Umbilical cord (tissue), 2 donors: ENCODE measurements around the gene CCNL1. TPM values are rescaled to one million over a fixed set of nuclear protein-coding genes. Genes with fewer than 3 reads are reported as not detected.
"Not testable (repeated sequence)": the region's sequence is repeated elsewhere in the genome, so short reads cannot be mapped to it uniquely, and the experiment has no call there.

ENCODE experiments used
- DNase-seq: peaks from one replicate; pipeline ENCODE4 v3.0.0-alpha.2; 2015; ENCODE audit warnings: low spot score
- total RNA-seq: library from RNA; depleted of rRNA; stranded (reverse); fragments of >200 nt; gene quantifications from one replicate; pipeline ENCODE4 v1.2.3, GENCODE V29; 2014; ENCODE audit warnings: low replicate concordance; ENCODE audit not compliant: insufficient read depth

Gene CCNL1
- 505 TPM for total RNA-seq

GRCh38 chr3:157159762-157160657, at the start of gene CCNL1:
Gene CCNL1, minus strand, starts transcription at chr3:157160147. Its CDS starts 53 bp downstream, at chr3:157160094.
- peak; percentile 98 for DNase-seq

- peak; percentile 7 for DNase-seq
Observed at GRCh38 chr3:157204880-157205279, 44.9 kb upstream of the CCNL1 start.

- DNase-seq: peak; percentile 62
Observed at GRCh38 chr3:157204431-157204830, 44.5 kb upstream of the CCNL1 start.

GRCh38 chr3:157201648-157202278, 41.8 kb upstream of the CCNL1 start:
- no peak for DNase-seq

GRCh38 chr3:157199841-157200240, 39.9 kb upstream of the CCNL1 start:
- DNase-seq: no peak

GRCh38 chr3:157195965-157196364, 36.0 kb upstream of the CCNL1 start:
- DNase-seq: no peak

- DNase-seq: not testable (repeated sequence)
Observed at GRCh38 chr3:157191149-157191548, 31.2 kb upstream of the CCNL1 start.

GRCh38 chr3:157190380-157190872, 30.5 kb upstream of the CCNL1 start:
- no peak for DNase-seq

GRCh38 chr3:157188391-157188790, 28.4 kb upstream of the CCNL1 start:
- DNase-seq: no peak

- DNase-seq: no peak
Observed at GRCh38 chr3:157182879-157183278, 22.9 kb upstream of the CCNL1 start.

GRCh38 chr3:157180262-157180661, 20.3 kb upstream of the CCNL1 start:
- no peak for DNase-seq

GRCh38 chr3:157179365-157179803, 19.4 kb upstream of the CCNL1 start:
- no peak for DNase-seq

- DNase-seq: not testable (repeated sequence)
Observed at GRCh38 chr3:157178503-157179364, 18.8 kb upstream of the CCNL1 start.

- not testable (repeated sequence) for DNase-seq
Observed at GRCh38 chr3:157177801-157178453, 18.0 kb upstream of the CCNL1 start.

- no peak for DNase-seq
Observed at GRCh38 chr3:157176934-157177333, 17.0 kb upstream of the CCNL1 start.

GRCh38 chr3:157175691-157176507, 16.0 kb upstream of the CCNL1 start:
- DNase-seq: peak; percentile 19

GRCh38 chr3:157174649-157175498, 14.9 kb upstream of the CCNL1 start:
- peak; percentile 100 for DNase-seq

- no peak for DNase-seq
Observed at GRCh38 chr3:157174290-157174648, 14.3 kb upstream of the CCNL1 start.

- not testable (repeated sequence) for DNase-seq
Observed at GRCh38 chr3:157173343-157173742, 13.4 kb upstream of the CCNL1 start.
